ENCODE results near the gene CIROP.

The CIROP gene

DNA sequence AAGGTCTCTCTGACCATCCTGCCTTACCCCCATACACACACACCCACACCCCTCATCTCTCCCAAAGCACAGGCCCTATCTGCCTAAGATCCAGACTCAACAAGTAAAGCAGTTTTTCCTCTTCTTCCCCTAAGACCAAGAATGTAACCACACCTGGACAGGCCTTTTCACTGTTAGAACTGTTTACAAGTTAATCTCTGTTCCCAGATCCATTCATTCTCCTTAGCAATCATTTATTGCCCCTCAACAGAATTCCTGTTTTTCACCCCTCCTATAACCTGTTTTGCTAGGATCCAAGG, 1.9 kb upstream of the CIROP start:
- H3K4me3 ChIP-seq (ENCODE audit: low read length): no peak overlapping the region
- no peaks in the 10 kb centered on the region for H3K4me1 ChIP-seq (ENCODE audit: control insufficient read depth, insufficient read depth, low read length)
- H3K9me3 ChIP-seq (ENCODE audit: control insufficient read depth, low read length): no peaks in the 10 kb centered on the region
- peaks cover 13% of the 10 kb centered on the region for H3K27me3 ChIP-seq (ENCODE audit: control insufficient read depth, insufficient read depth, low read length)
- H3K9ac ChIP-seq (ENCODE audit: low read length): no peak overlapping the region
- no peaks in the 10 kb centered on the region for H3K36me3 ChIP-seq (ENCODE audit: control insufficient read depth, insufficient read depth, low read length)

DNA sequence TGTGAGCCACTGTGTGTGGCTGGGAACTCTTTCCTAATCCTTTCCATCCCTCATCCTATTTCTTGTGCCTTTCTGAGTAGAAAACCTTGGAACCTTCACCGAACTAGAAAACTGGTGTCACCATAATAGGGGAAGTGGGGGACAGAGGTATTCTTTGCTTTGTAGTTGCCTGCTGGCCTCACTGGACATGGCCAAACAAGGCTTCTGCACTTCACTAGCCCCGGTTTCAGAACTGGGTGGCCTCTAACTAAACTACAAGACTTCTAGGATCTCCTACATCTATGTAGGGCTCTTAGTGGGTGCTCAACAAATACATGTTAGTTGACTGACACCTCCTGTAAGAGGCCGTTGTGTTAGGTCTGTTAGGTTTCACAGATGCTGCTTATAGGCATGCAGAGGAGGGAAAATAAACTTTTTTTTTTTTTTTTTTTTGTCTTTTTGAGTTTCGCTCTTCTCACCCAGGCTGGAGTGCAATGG, 597 bp upstream of the CIROP start:
- Histone ChIP-seq H3K27me3 (ENCODE audit: control insufficient read depth, insufficient read depth, low read length) (peaks cover 4% of the 10 kb centered on the region), H3K4me3 (ENCODE audit: low read length) (no peak overlapping the region), H3K9ac (ENCODE audit: low read length) (no peak overlapping the region), H3K36me3 (ENCODE audit: control insufficient read depth, insufficient read depth, low read length) (no peaks in the 10 kb centered on the region), H3K4me1 (ENCODE audit: control insufficient read depth, insufficient read depth, low read length) (no peaks in the 10 kb centered on the region), H3K9me3 (ENCODE audit: control insufficient read depth, low read length) (no peaks in the 10 kb centered on the region)

DNA sequence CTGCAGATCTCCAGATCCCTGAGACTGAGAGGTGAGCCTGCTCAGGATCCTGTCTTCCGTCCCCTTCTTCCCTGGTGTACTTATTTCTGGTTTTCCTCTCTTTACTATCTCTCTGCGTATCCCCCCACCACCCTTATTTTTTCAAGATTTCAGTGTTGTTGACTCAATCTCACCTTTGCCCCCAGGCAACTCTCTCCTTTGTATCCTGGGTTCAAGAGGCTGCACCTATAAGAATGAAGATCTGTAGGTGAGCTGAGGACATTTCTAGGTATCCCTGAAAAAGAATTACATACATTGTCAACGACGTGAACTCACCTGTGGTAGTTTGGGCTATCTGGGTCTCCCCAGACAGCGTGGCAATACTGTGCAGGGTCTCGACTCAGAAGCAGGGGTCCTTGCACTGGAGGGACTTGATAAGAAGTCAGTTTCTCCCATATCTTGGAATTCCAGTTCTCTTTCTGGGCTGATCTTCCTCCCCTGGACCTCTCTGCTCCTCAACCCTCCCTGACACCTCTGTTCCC, 659 bp downstream of the CIROP start:
- no peak overlapping the region for H3K4me3 ChIP-seq (ENCODE audit: low read length)
- no peak overlapping the region for H3K9ac ChIP-seq (ENCODE audit: low read length)

DNA sequence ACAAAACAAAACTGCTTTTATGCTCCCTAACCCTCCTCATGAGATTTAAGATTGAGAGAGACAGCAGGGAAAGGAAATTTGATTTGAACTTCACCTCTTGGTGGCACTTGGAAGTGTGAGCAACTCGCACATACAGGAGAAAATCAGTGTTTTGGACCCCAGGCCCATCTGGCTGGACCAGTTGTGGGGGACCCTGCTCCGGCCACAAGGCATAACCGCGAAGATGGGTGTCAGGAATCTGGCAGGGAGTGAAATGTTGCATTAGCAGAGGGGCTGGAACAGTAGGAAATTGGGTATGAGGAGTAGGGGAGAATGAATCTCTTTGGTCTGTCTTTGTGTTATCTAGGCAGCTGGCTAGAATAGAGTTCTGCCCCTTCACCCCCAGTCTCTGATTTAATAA, 1.2 kb downstream of the CIROP start:
- Histone ChIP-seq H3K27me3 (ENCODE audit: control insufficient read depth, insufficient read depth, low read length) (no peaks in the 10 kb centered on the region), H3K4me3 (ENCODE audit: low read length) (no peak overlapping the region), H3K4me1 (ENCODE audit: control insufficient read depth, insufficient read depth, low read length) (peaks cover 10% of the 10 kb centered on the region), H3K9me3 (ENCODE audit: control insufficient read depth, low read length) (no peaks in the 10 kb centered on the region), H3K36me3 (ENCODE audit: control insufficient read depth, insufficient read depth, low read length) (no peaks in the 10 kb centered on the region), H3K9ac (ENCODE audit: low read length) (no peak overlapping the region)

More for the DNA sequence above, 659 bp downstream of the CIROP start:
- Histone ChIP-seq H3K27me3 (ENCODE audit: control insufficient read depth, insufficient read depth, low read length) (no peaks in the 10 kb centered on the region), H3K4me1 (ENCODE audit: control insufficient read depth, insufficient read depth, low read length) (peaks cover 8% of the 10 kb centered on the region), H3K9me3 (ENCODE audit: control insufficient read depth, low read length) (no peaks in the 10 kb centered on the region), H3K36me3 (ENCODE audit: control insufficient read depth, insufficient read depth, low read length) (no peaks in the 10 kb centered on the region)

DNA sequence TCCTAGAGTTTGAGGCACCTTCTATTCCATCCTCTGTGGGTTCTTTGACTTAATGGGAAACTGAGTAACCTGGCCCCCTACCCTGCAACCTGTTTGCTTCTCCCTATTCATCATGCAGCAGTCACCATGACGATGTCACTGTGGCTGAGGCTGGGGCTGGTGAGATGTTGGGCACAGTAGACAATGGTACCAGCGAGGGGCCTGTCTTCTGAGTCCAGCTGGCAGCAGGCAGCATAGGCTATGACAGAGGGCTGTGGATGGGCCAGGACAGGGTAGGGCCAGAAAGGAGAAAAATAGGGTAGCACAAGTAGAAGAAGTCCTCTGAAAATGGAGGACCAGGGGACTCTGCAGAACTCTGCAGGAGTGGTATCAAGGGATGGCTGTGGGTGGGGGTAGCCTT, 2.0 kb downstream of the CIROP start:
- Histone ChIP-seq H3K4me3 (ENCODE audit: low read length) (no peak overlapping the region), H3K27me3 (ENCODE audit: control insufficient read depth, insufficient read depth, low read length) (no peaks in the 10 kb centered on the region), H3K36me3 (ENCODE audit: control insufficient read depth, insufficient read depth, low read length) (no peaks in the 10 kb centered on the region), H3K4me1 (ENCODE audit: control insufficient read depth, insufficient read depth, low read length) (peaks cover 10% of the 10 kb centered on the region), H3K9ac (ENCODE audit: low read length) (no peak overlapping the region), H3K9me3 (ENCODE audit: control insufficient read depth, low read length) (no peaks in the 10 kb centered on the region)

DNA sequence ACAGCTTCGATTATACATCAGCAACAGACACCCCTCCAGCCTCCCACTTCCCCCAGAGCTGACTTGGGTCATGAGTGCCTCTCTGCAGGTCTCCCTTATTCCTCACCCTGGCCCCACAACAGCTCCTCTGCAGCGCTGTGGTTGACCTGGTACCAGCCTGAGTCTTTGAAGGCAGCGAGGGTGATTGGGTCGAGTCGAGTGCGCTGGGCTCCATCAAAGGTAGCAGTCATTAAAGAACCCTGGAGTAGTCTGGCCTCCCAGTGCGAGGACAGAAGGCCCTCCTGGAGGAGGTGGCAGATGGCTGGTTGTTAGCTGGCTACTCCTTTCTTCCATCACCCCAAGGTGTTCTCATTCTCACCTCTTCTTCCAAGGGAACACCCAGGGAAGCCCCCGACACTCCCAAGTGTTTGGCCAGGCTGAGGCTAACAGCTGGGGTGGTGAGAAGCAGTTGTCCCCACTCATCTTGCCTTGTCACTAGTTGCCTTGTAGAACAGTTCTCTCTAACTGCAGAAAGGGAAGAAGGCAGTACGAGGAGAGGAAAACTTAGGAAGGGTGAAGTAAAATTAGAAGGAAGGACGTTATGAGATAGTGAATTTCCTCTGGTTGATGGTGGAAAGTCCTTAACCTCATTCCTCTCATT, 2.7 kb downstream of the CIROP start:
- Histone ChIP-seq H3K4me1 (ENCODE audit: control insufficient read depth, insufficient read depth, low read length) (peaks cover 16% of the 10 kb centered on the region), H3K9ac (ENCODE audit: low read length) (no peak overlapping the region), H3K9me3 (ENCODE audit: control insufficient read depth, low read length) (no peaks in the 10 kb centered on the region)

DNA sequence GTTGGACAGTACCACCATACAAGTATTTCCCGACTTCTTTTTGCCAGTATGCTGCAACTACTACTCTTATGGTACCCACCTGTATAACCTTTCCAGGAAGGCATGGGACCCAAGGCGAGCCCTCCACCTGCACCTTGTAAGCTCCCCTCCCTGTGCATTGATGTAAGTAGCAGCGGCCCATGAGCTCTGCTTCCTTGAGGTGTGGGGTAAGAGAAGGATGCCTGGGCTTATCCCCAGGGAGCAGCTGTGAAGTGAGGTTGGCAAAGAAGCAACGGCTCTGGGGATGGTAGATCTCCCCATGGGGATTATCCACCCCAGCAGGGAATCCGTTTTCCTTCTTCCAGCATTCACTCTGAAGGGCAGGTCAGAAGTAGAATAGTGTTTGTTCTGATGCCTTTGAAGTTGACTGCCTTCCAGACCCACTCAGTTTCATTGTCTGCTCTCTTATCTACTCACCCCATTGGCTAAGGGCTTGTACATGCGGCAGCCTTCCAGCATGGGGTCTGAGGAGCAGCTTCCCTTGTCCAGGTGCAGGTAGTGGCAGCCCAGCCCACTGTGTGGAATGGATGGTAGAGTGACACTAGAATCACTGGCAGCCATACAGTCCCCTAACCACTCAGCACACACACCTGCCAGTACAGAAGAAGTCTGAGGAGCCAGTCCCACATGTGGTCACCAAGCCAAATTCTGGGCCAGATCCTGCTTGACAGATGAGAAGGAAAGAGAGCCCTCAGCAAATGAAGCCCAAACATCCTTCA, 3.4 kb downstream of the CIROP start:
- Histone ChIP-seq H3K36me3 (ENCODE audit: control insufficient read depth, insufficient read depth, low read length) (no peaks in the 10 kb centered on the region), H3K4me3 (ENCODE audit: low read length) (no peak overlapping the region), H3K4me1 (ENCODE audit: control insufficient read depth, insufficient read depth, low read length) (peaks cover 22% of the 10 kb centered on the region), H3K9ac (ENCODE audit: low read length) (no peak overlapping the region), H3K27me3 (ENCODE audit: control insufficient read depth, insufficient read depth, low read length) (no peaks in the 10 kb centered on the region), H3K9me3 (ENCODE audit: control insufficient read depth, low read length) (no peaks in the 10 kb centered on the region)

More for the DNA sequence above, 2.7 kb downstream of the CIROP start:
- H3K4me3 ChIP-seq (ENCODE audit: low read length): no peak overlapping the region
- H3K27me3 ChIP-seq (ENCODE audit: control insufficient read depth, insufficient read depth, low read length): no peaks in the 10 kb centered on the region
- no peaks in the 10 kb centered on the region for H3K36me3 ChIP-seq (ENCODE audit: control insufficient read depth, insufficient read depth, low read length)

DNA sequence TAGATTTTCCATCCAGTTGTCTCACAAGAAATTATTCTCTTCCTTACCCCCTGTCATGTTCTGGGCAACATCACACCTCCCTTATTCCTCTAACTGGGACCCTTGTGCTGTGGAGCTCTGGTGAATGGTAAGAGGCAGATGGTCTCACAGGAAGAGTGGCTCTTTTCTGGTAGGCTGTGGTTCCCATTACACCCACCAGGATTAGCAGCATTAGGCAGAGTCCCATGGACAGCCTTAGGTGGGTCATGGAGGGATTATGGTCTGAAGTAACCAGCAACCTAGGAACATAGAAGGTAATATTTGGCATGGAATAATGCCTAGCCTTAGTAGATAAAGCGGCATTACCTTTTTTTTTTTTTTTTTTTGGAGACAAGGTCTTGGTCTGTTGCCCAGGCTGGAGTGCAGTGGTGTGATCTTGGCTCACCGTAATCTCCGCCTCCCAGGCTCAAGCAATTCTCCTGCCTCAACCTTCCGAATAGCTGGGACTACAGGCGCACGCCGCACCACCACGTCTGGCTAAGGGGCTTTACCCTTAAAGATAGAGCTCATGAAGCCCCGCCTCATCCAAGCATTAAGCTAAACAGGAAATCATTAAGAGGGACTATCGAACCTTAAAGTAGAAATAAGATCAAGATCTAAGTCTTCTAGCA, 5.5 kb downstream of the CIROP start:
- Histone ChIP-seq H3K9me3 (ENCODE audit: control insufficient read depth, low read length) (no peaks in the 10 kb centered on the region), H3K4me1 (ENCODE audit: control insufficient read depth, insufficient read depth, low read length) (peaks cover 22% of the 10 kb centered on the region), H3K27me3 (ENCODE audit: control insufficient read depth, insufficient read depth, low read length) (no peaks in the 10 kb centered on the region)

DNA sequence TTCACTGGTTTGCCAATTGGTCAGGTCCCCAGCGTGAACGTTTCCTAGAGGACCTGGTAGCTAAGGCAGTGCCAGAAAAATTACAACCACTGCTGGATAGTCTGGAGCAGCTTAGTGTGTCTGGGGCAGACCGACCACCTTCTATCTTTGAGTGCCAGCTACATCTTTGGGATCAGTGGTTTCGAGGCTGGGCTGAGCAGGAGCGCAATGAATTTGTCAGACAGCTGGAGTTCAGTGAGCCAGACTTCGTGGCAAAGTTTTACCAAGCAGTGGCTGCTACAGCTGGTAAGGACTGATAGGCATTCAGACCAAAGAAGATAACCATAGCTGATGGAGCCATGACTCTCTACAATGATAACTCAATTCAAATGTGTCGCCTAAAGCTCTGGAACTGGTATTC, 7.0 kb downstream of the CIROP start:
- Histone ChIP-seq H3K27me3 (ENCODE audit: control insufficient read depth, insufficient read depth, low read length) (no peaks in the 10 kb centered on the region), H3K36me3 (ENCODE audit: control insufficient read depth, insufficient read depth, low read length) (no peaks in the 10 kb centered on the region), H3K9me3 (ENCODE audit: control insufficient read depth, low read length) (no peaks in the 10 kb centered on the region), H3K9ac (ENCODE audit: low read length) (no peak overlapping the region), H3K4me1 (ENCODE audit: control insufficient read depth, insufficient read depth, low read length) (peaks cover 35% of the 10 kb centered on the region), H3K4me3 (ENCODE audit: low read length) (no peak overlapping the region)

More for the DNA sequence above, 5.5 kb downstream of the CIROP start:
- no peaks in the 10 kb centered on the region for H3K36me3 ChIP-seq (ENCODE audit: control insufficient read depth, insufficient read depth, low read length)
- no peak overlapping the region for H3K4me3 ChIP-seq (ENCODE audit: low read length)
- no peak overlapping the region for H3K9ac ChIP-seq (ENCODE audit: low read length)

DNA sequence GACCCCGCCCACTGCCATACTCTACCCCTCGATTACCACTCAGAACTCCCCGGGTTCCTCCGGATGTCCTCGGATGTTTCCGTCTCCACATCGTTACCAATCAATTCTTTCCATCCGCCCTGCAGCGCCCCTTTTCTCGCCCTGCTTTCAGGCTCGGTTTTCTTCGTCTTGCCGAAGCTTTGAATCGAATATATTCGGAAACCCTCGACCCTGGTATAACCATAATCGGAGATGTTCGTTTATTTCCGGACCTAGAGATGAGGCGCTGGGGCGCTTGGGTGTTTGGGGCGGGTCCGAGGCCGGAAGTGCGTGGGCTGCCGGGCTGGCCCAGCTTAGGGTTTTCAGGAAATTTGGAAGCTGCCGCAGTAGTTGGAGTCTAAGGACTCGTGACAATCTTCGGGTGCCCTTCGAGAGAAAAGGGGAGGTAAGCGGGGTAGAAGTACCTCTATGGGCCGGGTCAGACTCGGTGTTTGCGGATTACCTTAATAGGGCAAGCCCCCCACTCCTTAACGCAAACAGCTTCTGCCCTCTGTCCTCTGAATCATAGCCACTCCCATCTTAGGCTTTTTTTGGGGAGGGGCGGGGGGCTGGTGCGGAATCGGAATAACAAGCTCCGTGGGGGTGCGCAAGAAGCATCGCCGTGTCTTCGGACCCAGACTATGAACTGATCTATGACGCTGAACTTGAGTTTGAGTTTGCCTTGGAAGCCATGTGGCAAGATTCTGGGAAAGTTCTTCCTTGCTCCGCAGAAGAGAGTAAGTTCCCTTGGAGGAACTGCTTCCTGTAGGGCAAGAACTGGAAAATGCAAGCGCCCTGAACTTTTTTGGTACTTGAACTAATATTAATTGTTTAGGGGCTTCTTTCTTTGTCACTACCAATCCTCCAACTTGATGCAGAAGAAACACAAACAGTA, 9.3 kb downstream of the CIROP start, which contains the start of gene C14orf119:
C14orf119 (plus strand) TSS at position 310 of the 913 bp plus-strand sequence. CDS start 2,154 bp downstream, outside the sequence.
- H3K27me3 ChIP-seq (ENCODE audit: control insufficient read depth, insufficient read depth, low read length): no peaks in the 10 kb centered on the region
- H3K4me1 ChIP-seq (ENCODE audit: control insufficient read depth, insufficient read depth, low read length): peaks cover 35% of the 10 kb centered on the region
- peak within 1 kb of the TSS; percentile 95 for H3K4me3 ChIP-seq (ENCODE audit: low read length)
- H3K9ac ChIP-seq (ENCODE audit: low read length): peak within 1 kb of the TSS; percentile 96
- peaks cover 2% of the 10 kb centered on the region for H3K36me3 ChIP-seq (ENCODE audit: control insufficient read depth, insufficient read depth, low read length)
- no peaks in the 10 kb centered on the region for H3K9me3 ChIP-seq (ENCODE audit: control insufficient read depth, low read length)

DNA sequence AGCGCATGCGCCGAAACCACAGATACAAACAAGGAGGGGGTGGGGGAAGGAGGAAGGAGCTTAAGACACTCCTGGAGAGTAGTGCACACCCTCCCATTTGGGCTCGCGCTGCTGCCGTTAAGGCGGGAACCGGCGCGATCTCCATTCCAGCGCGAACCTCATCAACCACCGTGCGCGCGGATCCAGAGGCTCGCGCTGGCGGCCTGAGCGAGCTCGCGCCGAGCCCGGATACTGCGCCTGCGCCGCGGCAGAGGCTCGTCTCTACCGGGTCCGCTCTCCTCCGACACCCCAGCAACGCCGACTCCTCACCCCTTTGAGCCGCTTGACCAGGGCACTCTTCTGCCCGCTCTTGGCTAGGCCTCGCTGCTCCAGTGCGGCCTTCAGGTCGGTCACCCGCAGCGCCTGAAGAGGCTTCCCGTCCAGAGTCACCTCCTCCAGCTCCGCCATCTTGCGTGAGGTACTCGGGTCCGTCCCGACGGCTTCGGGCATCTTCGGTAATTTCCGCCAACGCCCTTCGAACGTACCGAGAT, 10.1 kb downstream of the CIROP start, which contains the start of gene ACIN1:
ACIN1 (minus strand) TSS at position 471 of the 530 bp plus-strand sequence; CDS start at position 447, 24 bp downstream.
- H3K4me1 ChIP-seq (ENCODE audit: control insufficient read depth, insufficient read depth, low read length): peaks cover 33% of the 10 kb centered on the region
- peak within 1 kb of the TSS; percentile 95 for H3K4me3 ChIP-seq (ENCODE audit: low read length)
- H3K9me3 ChIP-seq (ENCODE audit: control insufficient read depth, low read length): no peaks in the 10 kb centered on the region
- no peaks in the 10 kb centered on the region for H3K27me3 ChIP-seq (ENCODE audit: control insufficient read depth, insufficient read depth, low read length)
- peaks cover 5% of the 10 kb centered on the region for H3K36me3 ChIP-seq (ENCODE audit: control insufficient read depth, insufficient read depth, low read length)
- peak within 1 kb of the TSS; percentile 96 for H3K9ac ChIP-seq (ENCODE audit: low read length)

All from mucosa of stomach (tissue), 1 donor.